ENCODE data around the gene IL22RA1.

Gene IL22RA1

DNA sequence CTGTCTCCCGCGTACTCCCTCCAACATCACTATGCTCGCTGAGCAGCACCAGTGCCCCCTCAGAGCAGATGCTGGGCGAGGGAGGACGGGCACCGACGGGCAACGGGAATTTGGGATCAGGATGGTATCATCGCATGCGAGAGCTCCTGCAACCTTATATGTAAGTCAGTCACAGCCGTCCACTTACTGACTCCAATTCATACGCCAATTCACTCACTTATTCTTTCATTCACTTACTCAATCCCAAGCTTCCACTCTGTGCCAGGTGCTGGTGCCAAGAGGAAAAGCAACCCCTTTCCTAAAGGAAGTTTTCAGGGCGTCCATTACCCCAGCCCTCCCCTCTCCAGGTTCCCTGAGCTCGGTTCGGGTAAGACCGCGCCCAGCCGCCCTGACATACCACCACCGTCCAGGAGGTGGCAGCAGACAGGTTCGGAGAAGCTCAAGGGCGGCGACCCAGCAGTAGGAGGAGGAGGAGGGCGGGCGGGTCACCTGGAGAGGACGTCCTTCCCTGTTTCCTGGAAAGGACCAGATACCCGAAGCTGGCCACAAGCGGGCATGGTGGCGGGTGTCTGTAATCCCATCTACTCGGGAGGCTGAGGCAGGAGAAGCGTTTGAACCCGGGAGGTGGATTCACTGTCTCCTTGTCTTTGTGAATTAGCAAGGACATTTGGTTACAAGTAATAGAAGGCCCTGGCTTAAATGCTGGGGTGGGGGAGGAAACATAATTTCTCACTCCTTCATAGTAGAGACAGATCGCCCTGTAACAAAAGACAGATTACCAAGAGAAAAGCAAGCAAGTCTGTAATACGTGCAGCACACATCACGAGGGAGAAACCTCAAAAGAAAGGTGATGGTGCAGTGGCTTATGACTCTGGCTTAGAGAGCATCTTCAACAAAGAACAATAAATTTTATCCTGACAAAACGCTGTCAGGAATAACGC lies 7.6 kb upstream of the IL22RA1 start:
- TF ChIP-seq, protein P1, sequence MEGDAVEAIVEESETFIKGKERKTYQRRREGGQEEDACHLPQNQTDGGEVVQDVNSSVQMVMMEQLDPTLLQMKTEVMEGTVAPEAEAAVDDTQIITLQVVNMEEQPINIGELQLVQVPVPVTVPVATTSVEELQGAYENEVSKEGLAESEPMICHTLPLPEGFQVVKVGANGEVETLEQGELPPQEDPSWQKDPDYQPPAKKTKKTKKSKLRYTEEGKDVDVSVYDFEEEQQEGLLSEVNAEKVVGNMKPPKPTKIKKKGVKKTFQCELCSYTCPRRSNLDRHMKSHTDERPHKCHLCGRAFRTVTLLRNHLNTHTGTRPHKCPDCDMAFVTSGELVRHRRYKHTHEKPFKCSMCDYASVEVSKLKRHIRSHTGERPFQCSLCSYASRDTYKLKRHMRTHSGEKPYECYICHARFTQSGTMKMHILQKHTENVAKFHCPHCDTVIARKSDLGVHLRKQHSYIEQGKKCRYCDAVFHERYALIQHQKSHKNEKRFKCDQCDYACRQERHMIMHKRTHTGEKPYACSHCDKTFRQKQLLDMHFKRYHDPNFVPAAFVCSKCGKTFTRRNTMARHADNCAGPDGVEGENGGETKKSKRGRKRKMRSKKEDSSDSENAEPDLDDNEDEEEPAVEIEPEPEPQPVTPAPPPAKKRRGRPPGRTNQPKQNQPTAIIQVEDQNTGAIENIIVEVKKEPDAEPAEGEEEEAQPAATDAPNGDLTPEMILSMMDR (IDR thresholded peaks at IDR 0.05; ENCODE audit: low read depth, low read length), result peak; percentile 92
- DNase-seq (ENCODE audit: low read depth, low spot score), result peak; percentile 81
- in situ Hi-C loops (cut with HindIII; ENCODE audit: low sequenced_read_pairs), result no loop called here
- no peak overlapping the region for H3K4me3 ChIP-seq (ENCODE audit: low read depth, low read length)

DNA sequence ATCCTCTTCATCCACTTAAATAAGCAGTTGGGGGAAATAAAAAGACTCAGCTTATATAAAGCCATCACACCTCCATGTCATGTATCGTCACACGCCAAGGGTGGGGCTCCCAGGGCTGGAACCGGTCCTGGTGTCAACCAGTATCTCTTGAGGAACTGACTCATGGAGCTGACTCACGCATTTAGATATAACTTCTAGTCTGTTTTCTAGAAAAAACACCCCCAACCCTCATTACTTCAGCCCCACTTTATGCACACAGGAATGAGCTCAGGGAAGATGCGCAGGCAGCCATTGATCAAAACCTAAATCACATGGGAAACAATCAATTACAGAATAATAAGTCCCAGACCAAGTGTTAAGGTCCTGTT lies 6.9 kb upstream of the IL22RA1 start:
- TF ChIP-seq, protein P1 (IDR thresholded peaks at IDR 0.05; ENCODE audit: low read depth, low read length), result no peak
- in situ Hi-C loops (cut with HindIII; ENCODE audit: low sequenced_read_pairs), result no loop called here
- H3K4me3 ChIP-seq (ENCODE audit: low read depth, low read length), result no peak overlapping the region
- DNase-seq (ENCODE audit: low read depth, low spot score), result peak; percentile 38

DNA sequence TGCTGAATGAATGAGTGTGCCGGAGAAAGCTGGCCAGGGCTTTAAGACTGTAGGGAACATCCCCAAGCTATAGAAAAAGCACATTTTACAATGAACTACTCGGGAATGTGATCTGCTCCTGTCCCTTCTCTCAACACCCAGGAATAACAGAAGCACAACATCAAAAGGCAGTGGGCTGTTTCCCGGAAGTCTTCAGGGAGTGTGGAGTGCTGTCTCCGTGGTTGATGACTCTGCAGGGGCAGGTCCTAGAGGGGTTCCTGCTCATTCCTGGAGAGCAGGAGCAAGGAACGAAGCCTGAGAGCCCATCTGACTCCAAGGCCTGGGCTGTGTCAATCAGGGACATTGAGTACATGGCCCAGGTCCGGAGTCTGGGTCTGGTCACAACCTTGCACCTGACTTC lies 4.9 kb upstream of the IL22RA1 start:
- TF ChIP-seq, protein P1 (IDR thresholded peaks at IDR 0.05; ENCODE audit: low read depth, low read length), result no peak
- in situ Hi-C loops (cut with HindIII; ENCODE audit: low sequenced_read_pairs), result no loop called here
- no peak for DNase-seq (ENCODE audit: low read depth, low spot score)

DNA sequence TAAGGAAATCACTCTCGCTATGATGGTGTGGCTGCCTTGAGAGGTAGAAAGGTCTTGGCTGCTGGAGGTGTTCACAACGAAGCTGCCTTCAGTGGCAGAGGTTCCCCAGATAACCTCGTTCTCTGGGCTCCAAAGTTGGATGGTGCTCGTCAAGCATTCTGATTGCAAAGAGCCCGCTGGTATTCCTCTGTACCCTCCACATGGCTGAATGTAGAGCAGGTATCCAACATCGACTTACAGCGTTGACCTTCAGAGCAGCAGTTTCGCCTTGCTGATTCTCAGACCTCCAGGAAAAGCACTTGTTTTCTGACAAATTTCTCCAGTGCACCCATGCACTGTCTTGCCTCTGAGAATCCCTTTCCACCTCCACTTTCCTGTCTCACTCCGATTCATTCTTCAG lies 4.3 kb upstream of the IL22RA1 start:
- TF ChIP-seq, protein P1 (IDR thresholded peaks at IDR 0.05; ENCODE audit: low read depth, low read length), result no peak
- in situ Hi-C loops (cut with HindIII; ENCODE audit: low sequenced_read_pairs), result no loop called here
- DNase-seq (ENCODE audit: low read depth, low spot score), result no peak
- no peak overlapping the region for H3K4me3 ChIP-seq (ENCODE audit: low read depth, low read length)

More for the DNA sequence above, 4.9 kb upstream of the IL22RA1 start:
- H3K4me3 ChIP-seq (ENCODE audit: low read depth, low read length), result no peak overlapping the region

DNA sequence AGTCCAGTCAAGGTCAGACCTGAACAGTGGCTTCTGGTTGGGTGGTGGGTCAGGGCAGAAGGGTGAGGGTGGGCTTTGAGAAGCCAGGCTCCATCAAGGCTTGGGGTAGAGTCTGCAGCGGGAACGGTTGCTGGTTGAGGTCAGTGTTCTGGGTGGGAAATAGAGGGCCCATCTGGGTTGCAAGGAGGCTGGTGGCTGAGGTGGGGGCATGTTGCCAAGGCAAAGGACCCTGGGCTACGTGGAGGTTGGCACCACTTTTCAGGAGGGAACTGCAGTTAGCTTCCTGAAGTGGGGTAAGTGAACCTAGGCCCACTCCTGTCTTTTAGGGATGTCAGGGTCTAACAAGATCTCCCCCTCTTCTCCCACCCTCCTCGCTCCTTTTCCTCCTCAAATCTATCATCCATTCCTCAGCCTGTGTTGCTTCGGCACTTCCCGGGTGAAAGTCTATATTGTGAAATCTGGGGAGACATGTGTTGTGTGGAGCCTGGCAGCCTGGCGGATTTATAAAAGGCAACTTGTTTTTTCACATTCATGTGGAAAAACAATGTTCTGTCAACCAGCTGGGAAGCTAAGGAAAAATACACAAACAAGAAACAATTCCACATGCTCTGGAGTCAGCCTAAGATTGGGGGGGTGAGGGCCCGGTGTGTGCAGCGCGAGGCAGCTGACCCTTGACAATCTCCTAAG lies 1.5 kb downstream of the IL22RA1 start:
- in situ Hi-C loops (cut with HindIII; ENCODE audit: low sequenced_read_pairs), result no loop called here

DNA sequence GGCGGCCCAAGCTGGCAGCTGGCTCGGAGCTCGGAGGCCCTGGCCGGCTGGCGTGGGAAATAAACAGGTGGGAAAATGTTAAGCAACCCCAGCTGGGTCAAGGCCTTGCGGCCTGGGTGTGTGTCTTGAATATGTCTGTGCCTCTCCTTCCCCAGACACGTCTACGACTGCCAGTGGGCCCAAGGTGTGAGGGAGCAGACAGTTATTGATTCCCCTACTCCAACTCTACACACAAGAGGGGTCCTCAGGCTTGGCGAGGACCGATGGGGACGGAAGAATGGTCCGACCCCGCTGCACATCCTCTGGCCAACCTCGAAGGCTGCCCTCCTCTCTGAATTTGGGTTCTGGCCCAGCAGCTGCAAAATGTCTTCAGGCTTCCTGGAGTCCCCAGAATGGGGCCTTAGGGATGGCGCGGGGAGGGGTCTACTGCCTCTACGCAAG lies 2.2 kb downstream of the IL22RA1 start:
- DNase-seq (ENCODE audit: low read depth, low spot score), result no peak
- H3K4me3 ChIP-seq (ENCODE audit: low read depth, low read length), result no peak overlapping the region
- in situ Hi-C loops (cut with HindIII; ENCODE audit: low sequenced_read_pairs), result no loop called here
- TF ChIP-seq, protein P1 (IDR thresholded peaks at IDR 0.05; ENCODE audit: low read depth, low read length), result no peak

More for the DNA sequence above, 1.5 kb downstream of the IL22RA1 start:
- TF ChIP-seq, protein P1 (IDR thresholded peaks at IDR 0.05; ENCODE audit: low read depth, low read length), result no peak
- no peak for DNase-seq (ENCODE audit: low read depth, low spot score)
- H3K4me3 ChIP-seq (ENCODE audit: low read depth, low read length), result no peak overlapping the region

All from astrocyte of the spinal cord (primary cell).